ENCODE data around the gene MRPS35.

The MRPS35 gene

GRCh38 chr12:27674989-27675388, 35.6 kb upstream of the MRPS35 start:
- no peak for DNase-seq (ENCODE audit: low spot score)
- TF ChIP-seq, protein P1, sequence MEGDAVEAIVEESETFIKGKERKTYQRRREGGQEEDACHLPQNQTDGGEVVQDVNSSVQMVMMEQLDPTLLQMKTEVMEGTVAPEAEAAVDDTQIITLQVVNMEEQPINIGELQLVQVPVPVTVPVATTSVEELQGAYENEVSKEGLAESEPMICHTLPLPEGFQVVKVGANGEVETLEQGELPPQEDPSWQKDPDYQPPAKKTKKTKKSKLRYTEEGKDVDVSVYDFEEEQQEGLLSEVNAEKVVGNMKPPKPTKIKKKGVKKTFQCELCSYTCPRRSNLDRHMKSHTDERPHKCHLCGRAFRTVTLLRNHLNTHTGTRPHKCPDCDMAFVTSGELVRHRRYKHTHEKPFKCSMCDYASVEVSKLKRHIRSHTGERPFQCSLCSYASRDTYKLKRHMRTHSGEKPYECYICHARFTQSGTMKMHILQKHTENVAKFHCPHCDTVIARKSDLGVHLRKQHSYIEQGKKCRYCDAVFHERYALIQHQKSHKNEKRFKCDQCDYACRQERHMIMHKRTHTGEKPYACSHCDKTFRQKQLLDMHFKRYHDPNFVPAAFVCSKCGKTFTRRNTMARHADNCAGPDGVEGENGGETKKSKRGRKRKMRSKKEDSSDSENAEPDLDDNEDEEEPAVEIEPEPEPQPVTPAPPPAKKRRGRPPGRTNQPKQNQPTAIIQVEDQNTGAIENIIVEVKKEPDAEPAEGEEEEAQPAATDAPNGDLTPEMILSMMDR (IDR thresholded peaks at IDR 0.05; ENCODE audit: extremely low read depth, missing control alignments) = no peak

DNA sequence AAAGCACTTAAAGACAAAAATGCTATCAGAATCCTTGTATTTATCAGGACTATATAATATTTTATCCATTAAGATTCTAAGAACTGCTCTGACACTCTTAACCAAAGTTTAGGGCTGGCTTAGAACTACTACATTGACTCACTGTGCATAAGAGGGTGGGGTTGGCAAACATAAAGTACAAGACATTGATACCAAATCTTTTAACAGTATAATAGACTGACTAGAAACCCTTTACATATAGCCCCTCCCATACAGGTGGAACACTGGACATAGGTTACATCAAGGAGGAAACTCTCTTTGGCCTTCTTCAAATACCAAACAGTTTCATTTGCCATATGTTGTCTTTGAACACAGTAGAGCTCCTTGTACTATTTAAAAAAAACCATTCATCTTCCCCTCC, 30.0 kb upstream of the MRPS35 start:
- DNase-seq (ENCODE audit: low spot score) = no peak
- TF ChIP-seq, protein P1 (IDR thresholded peaks at IDR 0.05; ENCODE audit: extremely low read depth, missing control alignments) = no peak

- no peak for DNase-seq (ENCODE audit: low spot score)
- TF ChIP-seq, protein P1 (IDR thresholded peaks at IDR 0.05; ENCODE audit: extremely low read depth, missing control alignments) = no peak
Observed at GRCh38 chr12:27682534-27682933, 28.1 kb upstream of the MRPS35 start.

DNA sequence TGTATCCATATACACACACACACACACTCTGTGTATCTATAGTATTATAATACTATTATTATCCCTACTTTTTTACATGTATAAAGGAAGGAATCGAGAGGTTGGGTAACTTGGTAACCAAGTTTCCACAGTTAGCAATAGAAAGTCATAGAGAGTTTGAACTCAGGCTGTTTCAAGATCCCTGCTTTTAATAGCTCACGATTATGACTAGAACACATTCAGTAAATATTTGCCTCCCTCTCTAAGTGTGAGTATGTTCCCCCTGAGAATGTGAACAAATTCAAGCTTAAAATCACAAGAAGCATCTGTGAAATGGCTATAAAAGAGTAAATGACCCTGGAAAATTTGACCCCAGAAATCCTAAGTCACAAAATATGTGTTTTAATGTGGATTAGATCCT, 25.4 kb upstream of the MRPS35 start:
- DNase-seq (ENCODE audit: low spot score) = no peak
- TF ChIP-seq, protein P1 (IDR thresholded peaks at IDR 0.05; ENCODE audit: extremely low read depth, missing control alignments) = no peak

DNA sequence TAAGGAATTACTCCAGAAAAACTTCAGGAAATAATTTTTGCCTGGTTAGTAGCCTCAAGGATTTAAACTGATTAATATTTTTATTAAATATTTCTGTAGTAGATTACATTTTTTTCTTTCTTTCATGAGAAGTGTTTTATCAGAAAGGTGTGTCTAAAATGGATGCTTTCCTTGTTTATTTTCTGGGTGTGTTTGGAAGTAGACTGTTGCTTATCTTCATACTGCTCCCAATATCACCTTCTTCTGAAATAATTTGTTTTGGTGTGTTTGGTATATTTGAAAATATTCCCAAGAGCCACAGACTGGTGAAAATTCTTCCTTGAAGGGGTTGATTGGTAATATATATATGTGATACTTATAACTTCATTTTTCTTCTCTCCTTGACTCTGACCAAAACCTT, 24.5 kb upstream of the MRPS35 start:
- no peak for DNase-seq (ENCODE audit: low spot score)
- TF ChIP-seq, protein P1 (IDR thresholded peaks at IDR 0.05; ENCODE audit: extremely low read depth, missing control alignments) = no peak

GRCh38 chr12:27688671-27689070, 22.0 kb upstream of the MRPS35 start:
- DNase-seq (ENCODE audit: low spot score) = no peak
- TF ChIP-seq, protein P1 (IDR thresholded peaks at IDR 0.05; ENCODE audit: extremely low read depth, missing control alignments) = no peak

GRCh38 chr12:27689558-27690180, 21.0 kb upstream of the MRPS35 start:
- no peak for DNase-seq (ENCODE audit: low spot score)
- TF ChIP-seq, protein P1 (IDR thresholded peaks at IDR 0.05; ENCODE audit: extremely low read depth, missing control alignments) = no peak

Data from GM20000 (cell line).